PC-3 (cell line): ENCODE results near the gene TUBA1A.

ENCODE experiments used
- CTCF ChIP-seq: fragments of 300-600 bp; sonication (generic); conservative IDR thresholded peaks from 2 replicates; pipeline ENCODE4 v1.5.1; 2017; ENCODE audit warnings: antibody characterized with exemption, low read depth, mild to moderate bottlenecking, low read length
- EZH2 ChIP-seq: fragments of 300-600 bp; sonication (generic); IDR thresholded peaks from one replicate; pipeline ENCODE4 v1.6.1; 2017; ENCODE audit warnings: antibody characterized with exemption, mild to moderate bottlenecking, low read length; ENCODE audit not compliant: unreplicated experiment
- EZH2phosphoT487 ChIP-seq: fragments of 300-600 bp; sonication (generic); IDR thresholded peaks from 2 replicates; pipeline ENCODE4 v1.6.1; 2018; ENCODE audit warnings: mild to moderate bottlenecking, antibody characterized with exemption, low read length, borderline replicate concordance

- no peak for TF ChIP-seq CTCF
- TF ChIP-seq EZH2 = no peak
- TF ChIP-seq EZH2phosphoT487 = no peak
Observed at GRCh38 chr12:49170924-49171323, 18.0 kb downstream of the TUBA1A start.
